Measurements from ENCODE around the gene PTPRR.

PTPRR gene, protein sequence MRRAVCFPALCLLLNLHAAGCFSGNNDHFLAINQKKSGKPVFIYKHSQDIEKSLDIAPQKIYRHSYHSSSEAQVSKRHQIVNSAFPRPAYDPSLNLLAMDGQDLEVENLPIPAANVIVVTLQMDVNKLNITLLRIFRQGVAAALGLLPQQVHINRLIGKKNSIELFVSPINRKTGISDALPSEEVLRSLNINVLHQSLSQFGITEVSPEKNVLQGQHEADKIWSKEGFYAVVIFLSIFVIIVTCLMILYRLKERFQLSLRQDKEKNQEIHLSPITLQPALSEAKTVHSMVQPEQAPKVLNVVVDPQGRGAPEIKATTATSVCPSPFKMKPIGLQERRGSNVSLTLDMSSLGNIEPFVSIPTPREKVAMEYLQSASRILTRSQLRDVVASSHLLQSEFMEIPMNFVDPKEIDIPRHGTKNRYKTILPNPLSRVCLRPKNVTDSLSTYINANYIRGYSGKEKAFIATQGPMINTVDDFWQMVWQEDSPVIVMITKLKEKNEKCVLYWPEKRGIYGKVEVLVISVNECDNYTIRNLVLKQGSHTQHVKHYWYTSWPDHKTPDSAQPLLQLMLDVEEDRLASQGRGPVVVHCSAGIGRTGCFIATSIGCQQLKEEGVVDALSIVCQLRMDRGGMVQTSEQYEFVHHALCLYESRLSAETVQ

GRCh38 chr12:70920251-70920851 lies at the start of gene PTPRR:
PTPRR (minus strand) TSS chr12:70920738; CDS start chr12:70920390, 348 bp downstream.
- no peak for DNase-seq

DNA sequence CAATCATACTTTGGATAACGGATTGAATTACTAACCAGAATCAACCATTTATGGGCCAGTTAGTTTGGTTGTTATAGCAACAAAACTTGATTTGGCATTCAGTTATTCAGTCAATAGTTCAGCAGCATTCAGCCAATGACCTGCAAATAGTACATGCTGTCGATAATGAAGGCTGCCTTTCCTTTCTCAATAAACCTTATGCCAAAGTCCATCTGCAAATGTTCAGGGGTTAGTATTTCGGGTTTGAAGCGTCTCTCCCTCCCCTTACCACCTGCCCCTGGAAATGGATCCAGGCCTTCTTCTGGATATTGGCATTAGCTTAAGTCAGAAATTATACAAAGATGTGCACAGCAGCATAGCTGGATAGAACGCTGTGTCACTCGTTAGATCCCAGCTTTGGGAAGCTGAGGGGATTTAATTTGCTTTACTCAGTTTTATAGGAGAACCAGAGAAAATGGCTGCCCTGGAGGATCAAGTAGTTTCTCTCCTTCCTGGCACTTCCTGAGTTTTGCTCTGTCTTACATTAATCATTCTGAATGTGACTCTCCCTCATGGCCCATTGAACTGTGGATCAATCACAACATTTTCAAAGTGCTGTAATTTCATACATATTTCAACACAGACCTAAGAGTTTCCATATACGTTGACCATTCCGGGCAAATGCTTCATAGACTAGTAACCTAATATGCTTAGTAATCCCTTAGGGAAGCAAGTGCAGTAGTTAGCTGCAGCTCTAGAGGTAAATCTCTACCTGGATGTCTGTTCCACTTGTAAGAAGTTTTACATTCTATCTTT lies 46.7 kb upstream of the PTPRR start:
- no peak for DNase-seq

DNA sequence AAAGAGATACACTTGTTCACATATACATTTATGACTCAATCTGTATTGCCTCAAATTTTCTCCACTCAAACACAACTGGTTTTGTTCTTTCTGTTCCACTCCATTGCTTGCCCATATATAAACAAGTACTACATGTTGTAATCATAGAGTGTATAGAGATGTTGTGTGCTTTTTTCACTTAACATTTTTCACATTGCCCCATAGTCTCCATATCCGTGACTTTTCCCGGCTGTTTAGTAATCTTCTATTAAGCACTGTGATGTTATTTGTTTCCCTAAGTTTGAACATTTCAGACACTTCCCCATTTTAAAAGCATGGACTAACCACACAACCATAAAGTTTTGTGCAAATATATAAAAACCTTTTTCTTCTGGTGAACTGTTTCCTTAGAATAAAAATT lies 45.5 kb upstream of the PTPRR start:
- DNase-seq = no peak

- no peak for DNase-seq
Measured at GRCh38 chr12:70964867-70965510, 44.5 kb upstream of the PTPRR start.

DNA sequence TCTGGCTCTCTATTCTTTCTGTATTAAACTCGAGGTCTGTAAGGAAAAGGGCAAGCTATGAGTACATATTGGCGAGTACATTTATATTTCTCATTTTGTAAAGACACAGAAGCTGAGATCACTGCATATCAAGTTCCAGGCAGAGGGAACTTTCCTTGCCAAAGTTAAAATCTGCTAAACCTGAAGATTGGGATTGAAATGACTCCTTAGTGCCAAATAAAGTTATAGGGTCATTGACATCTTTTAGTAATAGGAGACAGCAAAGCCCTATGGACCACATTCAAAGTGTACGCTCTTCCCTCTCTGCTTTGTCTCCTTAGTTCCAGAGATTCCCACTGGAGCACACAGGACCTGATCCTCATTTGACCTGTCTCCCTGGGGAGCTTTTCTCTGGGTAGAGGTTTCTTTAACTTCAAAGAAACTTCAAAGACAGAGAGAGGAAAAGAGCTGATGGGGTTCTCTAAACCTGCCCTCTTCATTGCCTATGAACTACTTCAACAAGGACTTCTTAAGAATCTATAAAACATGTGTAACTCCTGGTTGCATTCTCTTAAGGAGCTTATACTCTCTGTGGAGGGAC lies 42.6 kb upstream of the PTPRR start:
- DNase-seq = no peak

DNA sequence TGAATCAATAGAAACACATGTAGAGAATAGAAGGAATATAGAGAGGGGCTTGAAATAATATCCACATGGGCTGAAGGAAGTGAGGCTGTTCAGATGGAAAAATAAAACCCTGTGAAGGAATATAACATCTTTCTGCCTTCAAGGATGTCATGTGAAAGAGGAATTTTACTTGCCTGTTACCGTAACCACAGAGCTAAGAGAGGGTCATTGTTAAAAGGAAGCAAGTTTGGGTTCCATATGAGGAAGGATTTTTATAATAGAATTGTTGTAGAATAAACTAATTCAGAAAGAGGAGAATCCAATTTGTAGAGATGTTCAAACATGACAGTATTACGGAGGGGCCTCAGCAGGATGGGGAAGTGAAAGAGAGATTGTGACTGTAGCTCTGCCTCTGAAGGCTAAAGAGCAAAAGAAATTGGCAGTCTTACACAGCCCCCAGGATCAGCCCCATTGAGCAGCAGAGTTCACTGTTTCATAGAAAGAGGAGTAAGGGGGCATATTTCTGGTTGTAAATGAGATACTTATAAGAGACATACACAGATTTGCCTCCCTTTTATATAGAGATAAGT lies 41.8 kb upstream of the PTPRR start:
- no peak for DNase-seq

DNA sequence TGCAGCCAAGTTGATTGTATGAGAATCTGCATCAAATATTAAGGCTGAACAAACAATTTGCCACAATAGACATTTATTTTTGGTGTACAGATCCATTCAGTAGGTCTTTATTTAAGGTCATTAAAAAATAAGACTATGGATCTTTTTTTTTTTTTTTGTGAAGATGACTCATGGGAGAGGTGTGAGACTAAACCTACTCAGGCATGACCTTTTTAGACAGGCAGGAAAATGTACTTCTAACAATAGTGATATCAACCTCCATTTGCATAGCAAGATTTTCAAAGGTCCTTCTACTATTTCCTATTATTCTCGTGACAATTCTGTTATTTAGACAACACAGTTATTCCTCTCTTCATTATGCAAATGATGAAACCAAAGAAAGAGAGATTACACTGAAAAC lies 39.9 kb upstream of the PTPRR start:
- no peak for DNase-seq

- no peak for DNase-seq
Measured at GRCh38 chr12:70955415-70955814, 34.9 kb upstream of the PTPRR start.

- DNase-seq = no peak
Measured at GRCh38 chr12:70950451-70950850, 29.9 kb upstream of the PTPRR start.

DNA sequence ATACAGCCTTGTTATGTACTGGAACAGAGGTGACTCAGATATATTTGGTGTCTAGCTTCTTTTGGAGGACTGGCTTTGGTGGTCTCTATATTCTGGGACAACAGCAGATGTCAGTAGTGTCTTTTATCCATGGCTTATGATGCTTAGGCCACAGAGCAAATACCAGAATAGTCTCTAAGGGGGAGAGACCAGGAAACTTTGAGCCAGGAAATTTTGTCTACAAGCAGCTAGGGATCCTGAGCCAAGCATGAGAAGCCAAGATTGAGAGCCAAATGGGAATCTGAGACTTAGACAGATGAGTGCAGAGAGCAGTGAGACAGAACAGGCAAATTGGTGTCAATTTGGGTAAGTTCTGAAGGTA lies 28.4 kb upstream of the PTPRR start:
- no peak for DNase-seq

DNA sequence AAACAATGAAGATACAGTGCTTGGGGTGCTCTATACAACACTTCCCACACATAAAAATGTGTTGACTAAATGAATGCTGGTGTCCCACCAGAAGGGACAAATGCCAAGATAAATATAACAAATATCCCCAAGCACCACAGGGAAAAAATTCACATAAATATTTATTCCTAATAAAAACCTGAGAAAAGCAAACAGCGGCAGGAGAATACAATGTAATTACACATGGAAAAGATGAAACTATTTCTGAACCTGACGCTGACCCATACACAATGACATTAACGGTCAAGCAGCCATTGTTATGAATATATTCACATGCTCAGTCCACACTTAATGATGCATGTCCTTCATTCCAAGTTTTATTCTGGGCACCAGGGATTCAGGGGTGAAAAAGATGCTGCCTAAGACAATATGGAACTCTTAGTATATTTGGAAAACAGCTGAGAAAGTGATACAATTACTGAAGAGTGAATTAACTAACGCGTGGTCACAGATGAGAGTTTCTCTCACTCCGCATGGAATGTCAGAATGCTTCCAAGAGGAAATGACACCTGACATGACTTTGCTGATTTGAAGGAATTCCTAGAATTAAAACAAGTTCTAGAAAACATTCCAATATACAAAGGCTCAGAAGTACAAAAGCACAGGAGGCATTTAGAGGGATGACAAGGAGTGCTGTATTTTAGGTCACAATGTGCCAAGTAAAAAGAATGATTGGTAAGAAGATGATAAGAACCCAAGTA lies 27.9 kb upstream of the PTPRR start:
- no peak for DNase-seq

DNA sequence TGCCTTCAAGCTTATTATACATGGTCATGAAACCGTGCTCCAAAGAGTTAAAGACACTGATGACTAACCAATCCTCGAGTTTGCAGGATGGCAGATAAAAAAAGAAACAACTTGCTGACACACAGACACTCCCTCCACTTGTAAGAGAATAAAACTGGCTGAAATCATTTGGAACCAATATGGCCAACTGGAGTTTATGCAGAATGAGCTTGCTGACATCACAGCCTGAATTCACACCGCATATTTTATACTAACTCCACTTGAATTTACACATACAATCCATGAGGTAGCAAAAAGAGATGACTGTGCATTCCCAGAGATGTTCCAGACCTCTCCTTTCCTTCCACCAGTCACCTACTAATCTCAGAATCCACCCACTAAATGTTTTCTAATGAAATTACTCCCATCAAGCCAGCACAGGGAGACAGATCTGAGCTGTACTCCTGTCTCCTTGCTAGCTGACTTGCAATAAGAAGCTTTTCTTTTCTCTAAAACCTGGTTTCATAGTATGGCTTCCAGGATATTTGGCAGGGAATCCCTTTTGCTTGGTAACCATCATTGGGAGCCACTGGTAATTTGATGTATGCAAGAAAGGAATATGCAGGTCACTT lies 15.8 kb upstream of the PTPRR start:
- no peak for DNase-seq

- no peak for DNase-seq
Measured at GRCh38 chr12:70933133-70933532, 12.6 kb upstream of the PTPRR start.

DNA sequence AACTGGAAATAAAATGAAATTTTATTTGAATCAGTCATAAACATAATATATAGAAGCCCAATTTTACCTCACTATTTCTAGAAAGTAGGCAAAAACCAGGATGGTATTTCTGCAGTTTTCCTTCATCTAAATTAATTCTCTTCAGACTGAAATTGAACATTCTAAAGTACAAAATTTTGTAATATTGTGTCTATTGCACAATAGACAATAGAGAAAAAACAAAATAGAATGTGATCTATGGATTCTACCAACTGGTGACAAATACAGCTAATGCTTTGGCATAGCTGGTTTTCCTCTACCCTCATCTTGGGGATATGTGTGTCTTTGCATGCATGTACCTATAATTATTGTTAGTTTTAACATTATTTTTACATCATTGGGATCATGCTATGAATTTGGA lies 8.5 kb upstream of the PTPRR start:
- no peak for DNase-seq

GRCh38 chr12:70928071-70928470 lies 7.5 kb upstream of the PTPRR start:
- no peak for DNase-seq

DNA sequence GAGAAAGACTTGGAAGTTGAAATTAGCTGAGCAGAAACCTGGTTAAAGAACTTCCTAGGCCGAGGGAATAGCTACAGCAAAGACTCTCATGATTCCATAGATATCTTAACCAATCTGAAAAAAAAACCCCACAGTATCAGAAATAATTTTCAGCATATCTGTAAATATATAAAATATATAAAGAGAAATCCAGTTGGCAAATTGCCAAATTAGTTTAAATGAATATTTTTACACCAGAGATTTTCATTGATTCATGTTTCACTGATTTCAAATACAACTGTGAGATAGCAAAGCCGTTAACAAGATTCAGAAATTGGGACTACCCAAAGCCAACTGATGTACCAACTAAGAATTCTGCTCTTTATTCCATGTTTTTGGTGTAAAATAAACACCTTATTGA lies 6.8 kb upstream of the PTPRR start:
- DNase-seq = no peak

GRCh38 chr12:70925539-70925938 lies 5.0 kb upstream of the PTPRR start:
- DNase-seq = no peak

- no peak for DNase-seq
Measured at GRCh38 chr12:70920891-70921290, 353 bp upstream of the PTPRR start.

- DNase-seq = no peak
Measured at GRCh38 chr12:70919597-70920035, 922 bp downstream of the PTPRR start.

DNA sequence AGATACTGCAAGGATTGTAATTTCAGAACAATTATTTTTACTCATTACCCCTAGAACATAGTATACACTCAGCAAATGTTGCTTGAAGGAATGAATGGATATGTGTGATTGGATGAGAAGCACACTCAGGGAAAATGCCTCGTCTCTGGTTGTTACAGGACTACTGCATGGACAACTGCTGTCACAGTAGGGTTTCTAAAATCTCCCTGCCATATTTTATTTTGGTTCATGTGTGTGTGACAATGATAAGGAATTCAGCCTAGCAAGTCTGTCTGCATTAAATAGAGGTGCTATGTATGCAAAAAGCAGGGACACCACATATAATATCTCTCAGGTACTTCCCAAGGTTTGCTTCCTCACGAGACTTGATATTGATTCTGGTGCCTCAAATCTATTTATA lies 1.4 kb downstream of the PTPRR start:
- DNase-seq = no peak

DNA sequence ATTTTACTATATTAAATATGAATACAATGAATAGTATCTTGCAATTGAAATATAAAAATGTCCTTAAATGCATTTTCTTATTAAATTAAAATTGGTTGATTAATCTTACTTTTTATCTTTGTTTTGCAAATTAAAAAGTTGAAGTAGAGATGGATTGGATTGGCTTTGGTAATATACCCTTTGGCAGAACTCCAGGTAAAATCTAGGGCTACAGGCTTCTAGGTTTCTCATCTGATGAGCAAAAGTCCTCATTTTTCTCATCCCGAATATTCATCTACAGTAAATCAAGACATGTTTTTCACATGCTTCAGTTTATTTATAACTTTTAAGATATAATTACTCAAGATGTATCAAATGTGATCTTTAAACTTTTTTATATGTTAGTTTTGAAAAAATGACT lies 2.2 kb downstream of the PTPRR start:
- DNase-seq = no peak
